Measurements from ENCODE around the gene WDFY1. TPM values are rescaled to one million over a fixed set of nuclear protein-coding genes. Genes with fewer than 3 reads are reported as not detected.

The WDFY1 gene
- total RNA-seq, 1 experiment from 2014 or later: 88.7 TPM

DNA sequence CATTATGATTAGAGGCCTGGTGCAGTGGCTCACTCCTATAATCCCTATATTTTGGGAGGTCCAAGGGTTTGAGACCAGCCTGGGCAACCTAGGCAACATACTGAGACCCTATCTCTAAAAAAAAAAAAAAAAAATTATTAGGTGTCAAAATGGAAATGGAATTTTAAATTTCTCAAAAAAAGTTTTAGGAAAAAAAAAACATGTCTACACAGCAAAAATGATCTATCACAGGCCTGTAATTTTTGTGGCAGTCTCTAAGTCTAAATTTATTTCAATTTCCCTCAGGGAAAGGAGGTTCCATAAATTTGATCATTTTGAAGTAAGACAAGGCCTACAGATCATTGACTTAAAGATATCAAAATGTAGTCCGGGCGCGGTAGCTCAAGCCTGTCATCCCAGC is 28.5 kb upstream of the WDFY1 start:
- no TSS peak for BruUV-seq (replicated peaks)
- POLR2A ChIA-PET (ENCODE audit: low non-redundant PET): no interaction called here

DNA sequence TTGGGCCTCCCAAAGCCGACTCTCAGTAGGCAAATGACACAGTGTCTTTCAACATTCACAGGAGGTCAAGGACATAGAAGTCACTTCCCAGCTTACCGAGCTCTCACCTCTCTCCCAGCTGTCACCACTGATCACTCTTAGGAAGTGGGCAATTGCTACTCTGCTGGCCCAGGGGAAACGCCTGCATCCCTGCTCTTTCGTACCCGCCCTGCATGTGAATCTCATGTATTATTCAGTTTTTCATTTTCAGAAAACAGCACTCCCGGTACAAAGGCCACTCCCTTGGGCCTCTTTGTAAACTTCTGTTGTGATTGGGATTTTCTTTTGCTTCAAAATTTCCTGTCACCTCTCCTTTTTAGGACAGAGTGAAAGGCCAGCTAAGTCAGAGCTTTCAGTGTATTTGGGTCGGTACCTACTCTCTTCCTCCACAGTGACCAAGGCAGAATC is 27.5 kb upstream of the WDFY1 start:
- ChIA-PET CTCF (no interaction called here), POLR2A (ENCODE audit: low non-redundant PET) (no interaction called here)
- BruUV-seq (replicated peaks): no TSS peak
- H3K9me3 ChIP-seq (ENCODE audit: low read depth, low read length, poor library complexity, severe bottlenecking): no peaks in the 10 kb centered on the region
- no peaks in the 10 kb centered on the region for H3K27me3 ChIP-seq (replicated peaks; ENCODE audit: insufficient read depth, low read depth, low read length, poor library complexity)
- no peak for DNase-seq (ENCODE audit: low spot score)
- peaks cover 28% of the 10 kb centered on the region for H3K4me1 ChIP-seq (ENCODE audit: insufficient read depth, low read length, poor library complexity, severe bottlenecking)
- no peak overlapping the region for H3K27ac ChIP-seq (ENCODE audit: low read depth, low read length, poor library complexity, severe bottlenecking)
- intact Hi-C loops (cut with micrococcal nuclease; ENCODE audit: unreplicated experiment): loop anchor here (10.0 kb wide), 2 partner anchors 472 to 682 kb away; no protein-coding TSS in a partner anchor
- H3K36me3 ChIP-seq (ENCODE audit: insufficient read depth, low read length, poor library complexity, severe bottlenecking): peaks cover 19% of the 10 kb centered on the region
- no peak overlapping the region for H3K4me3 ChIP-seq (ENCODE audit: low read depth, low read length, poor library complexity, severe bottlenecking)
- TF ChIP-seq, protein P1, sequence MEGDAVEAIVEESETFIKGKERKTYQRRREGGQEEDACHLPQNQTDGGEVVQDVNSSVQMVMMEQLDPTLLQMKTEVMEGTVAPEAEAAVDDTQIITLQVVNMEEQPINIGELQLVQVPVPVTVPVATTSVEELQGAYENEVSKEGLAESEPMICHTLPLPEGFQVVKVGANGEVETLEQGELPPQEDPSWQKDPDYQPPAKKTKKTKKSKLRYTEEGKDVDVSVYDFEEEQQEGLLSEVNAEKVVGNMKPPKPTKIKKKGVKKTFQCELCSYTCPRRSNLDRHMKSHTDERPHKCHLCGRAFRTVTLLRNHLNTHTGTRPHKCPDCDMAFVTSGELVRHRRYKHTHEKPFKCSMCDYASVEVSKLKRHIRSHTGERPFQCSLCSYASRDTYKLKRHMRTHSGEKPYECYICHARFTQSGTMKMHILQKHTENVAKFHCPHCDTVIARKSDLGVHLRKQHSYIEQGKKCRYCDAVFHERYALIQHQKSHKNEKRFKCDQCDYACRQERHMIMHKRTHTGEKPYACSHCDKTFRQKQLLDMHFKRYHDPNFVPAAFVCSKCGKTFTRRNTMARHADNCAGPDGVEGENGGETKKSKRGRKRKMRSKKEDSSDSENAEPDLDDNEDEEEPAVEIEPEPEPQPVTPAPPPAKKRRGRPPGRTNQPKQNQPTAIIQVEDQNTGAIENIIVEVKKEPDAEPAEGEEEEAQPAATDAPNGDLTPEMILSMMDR (conservative IDR thresholded peaks at IDR 0.05; ENCODE audit: low read depth, low read length): no peak
- TF ChIP-seq EZH2 (IDR thresholded peaks at IDR 0.05; ENCODE audit: borderline replicate concordance, low read depth, low read length, poor library complexity, severe bottlenecking): no peak

More for the DNA sequence above, 28.5 kb upstream of the WDFY1 start:
- no peak overlapping the region for H3K27ac ChIP-seq (ENCODE audit: low read depth, low read length, poor library complexity, severe bottlenecking)
- CTCF ChIA-PET: no interaction called here
- H3K36me3 ChIP-seq (ENCODE audit: insufficient read depth, low read length, poor library complexity, severe bottlenecking): peaks cover 16% of the 10 kb centered on the region
- no peak for TF ChIP-seq EZH2 (IDR thresholded peaks at IDR 0.05; ENCODE audit: borderline replicate concordance, low read depth, low read length, poor library complexity, severe bottlenecking)
- TF ChIP-seq, protein P1 (conservative IDR thresholded peaks at IDR 0.05; ENCODE audit: low read depth, low read length): no peak
- H3K4me3 ChIP-seq (ENCODE audit: low read depth, low read length, poor library complexity, severe bottlenecking): no peak overlapping the region
- intact Hi-C loops (cut with micrococcal nuclease; ENCODE audit: unreplicated experiment): loop anchor here (10.0 kb wide), 2 partner anchors 471 to 681 kb away; no protein-coding TSS in a partner anchor
- DNase-seq (ENCODE audit: low spot score): no peak
- H3K9me3 ChIP-seq (ENCODE audit: low read depth, low read length, poor library complexity, severe bottlenecking): no peaks in the 10 kb centered on the region
- no peaks in the 10 kb centered on the region for H3K27me3 ChIP-seq (replicated peaks; ENCODE audit: insufficient read depth, low read depth, low read length, poor library complexity)
- H3K4me1 ChIP-seq (ENCODE audit: insufficient read depth, low read length, poor library complexity, severe bottlenecking): peaks cover 28% of the 10 kb centered on the region

DNA sequence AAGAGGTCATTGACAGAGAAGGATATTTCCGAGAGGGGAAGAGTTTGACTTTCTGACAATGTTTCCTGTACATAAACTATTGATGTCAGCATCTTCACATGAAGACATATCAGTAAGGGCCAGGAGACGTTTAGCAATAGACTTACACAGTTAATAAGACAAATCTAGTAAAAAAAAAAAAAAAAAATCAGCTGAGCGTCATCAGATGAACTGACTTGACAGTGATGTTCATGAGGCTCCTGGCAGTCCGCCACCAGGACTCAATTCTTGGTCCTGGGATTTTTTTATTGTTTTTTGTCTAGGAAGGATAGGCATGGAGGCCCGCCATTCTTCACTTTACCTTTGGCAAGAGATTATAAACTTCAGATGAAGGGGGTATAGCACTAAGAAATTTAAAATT is 26.6 kb upstream of the WDFY1 start:
- no peaks in the 10 kb centered on the region for H3K27me3 ChIP-seq (replicated peaks; ENCODE audit: insufficient read depth, low read depth, low read length, poor library complexity)
- ChIA-PET POLR2A (ENCODE audit: low non-redundant PET) (interaction anchor here (0.7 kb wide), 1 partner anchor 38 kb away, joined by 6 read pairs; no protein-coding TSS in a partner anchor), CTCF (interaction anchor here (0.6 to 2.4 kb wide), 3 partner anchors 311 to 312 kb away, joined by 3 to 19 read pairs (median 3); no protein-coding TSS in a partner anchor)
- no TSS peak for BruUV-seq (replicated peaks)
- peaks cover 17% of the 10 kb centered on the region for H3K36me3 ChIP-seq (ENCODE audit: insufficient read depth, low read length, poor library complexity, severe bottlenecking)
- H3K4me1 ChIP-seq (ENCODE audit: insufficient read depth, low read length, poor library complexity, severe bottlenecking): peaks cover 28% of the 10 kb centered on the region
- DNase-seq (ENCODE audit: low spot score): no peak
- no peak overlapping the region for H3K4me3 ChIP-seq (ENCODE audit: low read depth, low read length, poor library complexity, severe bottlenecking)
- TF ChIP-seq, protein P1 (conservative IDR thresholded peaks at IDR 0.05; ENCODE audit: low read depth, low read length): no peak
- TF ChIP-seq EZH2 (IDR thresholded peaks at IDR 0.05; ENCODE audit: borderline replicate concordance, low read depth, low read length, poor library complexity, severe bottlenecking): no peak
- intact Hi-C loops (cut with micrococcal nuclease; ENCODE audit: unreplicated experiment): loop anchor here (2.0 to 10.0 kb wide), 4 partner anchors 165 to 683 kb away; no protein-coding TSS in a partner anchor
- H3K27ac ChIP-seq (ENCODE audit: low read depth, low read length, poor library complexity, severe bottlenecking): no peak overlapping the region
- H3K9me3 ChIP-seq (ENCODE audit: low read depth, low read length, poor library complexity, severe bottlenecking): no peaks in the 10 kb centered on the region

All from A673 (cell line).